H9 (cell line): ENCODE results near the gene SPA17. TPM values are rescaled to one million over a fixed set of nuclear protein-coding genes. Genes with fewer than 3 reads are reported as not detected.

ENCODE experiments used
- DNase-seq: peaks from one replicate; pipeline ENCODE4 v3.0.0-alpha.2; 2017
- H2AFZ ChIP-seq: one replicate; pipeline ENCODE4 v1.6.1; 2013; ENCODE audit warnings: mild to moderate bottlenecking, low read length, control low read depth, moderate library complexity
- H2AK5ac ChIP-seq: 2 replicates; pipeline ENCODE4 v1.6.1; 2013; ENCODE audit warnings: low read length, control low read depth, mixed read lengths; ENCODE audit not compliant: insufficient read length
- H2BK120ac ChIP-seq: one replicate; pipeline ENCODE4 v1.6.1; 2013; ENCODE audit warnings: low read depth, mild to moderate bottlenecking, low read length, control low read depth, inconsistent platforms; ENCODE audit not compliant: poor library complexity, severe bottlenecking
- H2BK12ac ChIP-seq: 2 replicates; pipeline ENCODE4 v1.6.1; 2013; ENCODE audit warnings: low read length, control low read depth, mixed read lengths, low read depth; ENCODE audit not compliant: insufficient read length
- H2BK15ac ChIP-seq: 2 replicates; pipeline ENCODE4 v1.6.1; 2013; ENCODE audit warnings: low read depth, low read length, control low read depth
- H2BK20ac ChIP-seq: one replicate; pipeline ENCODE4 v1.6.1; 2013; ENCODE audit warnings: low read depth, mild to moderate bottlenecking, low read length, control low read depth, inconsistent platforms; ENCODE audit not compliant: poor library complexity, severe bottlenecking
- H2BK5ac ChIP-seq: 2 replicates; pipeline ENCODE4 v1.6.1; 2013; ENCODE audit warnings: low read length, control low read depth, mixed read lengths; ENCODE audit not compliant: insufficient read length
- H3K14ac ChIP-seq: 2 replicates; pipeline ENCODE4 v1.6.1; 2013; ENCODE audit warnings: low read length, control low read depth; ENCODE audit not compliant: insufficient read depth
- H3K18ac ChIP-seq: 2 replicates; pipeline ENCODE4 v1.6.1; 2013; ENCODE audit warnings: low read depth, mild to moderate bottlenecking, mixed read lengths, low read length, control low read depth; ENCODE audit not compliant: insufficient read length
- H3K23ac ChIP-seq: 2 replicates; pipeline ENCODE4 v1.6.1; 2013; ENCODE audit warnings: low read length, control low read depth, mixed read lengths, low read depth; ENCODE audit not compliant: insufficient read length
- H3K23me2 ChIP-seq: 2 replicates; pipeline ENCODE4 v1.6.1; 2013; ENCODE audit warnings: low read depth, mild to moderate bottlenecking, mixed read lengths, low read length, control low read depth; ENCODE audit not compliant: insufficient read length, poor library complexity, severe bottlenecking
- H3K27ac ChIP-seq: 2 replicates; pipeline ENCODE4 v1.5.1; 2013; ENCODE audit warnings: low read length, control low read depth, mixed read lengths, low read depth; ENCODE audit not compliant: insufficient read length
- H3K27me3 ChIP-seq: 2 replicates; pipeline ENCODE4 v1.6.1; 2013; ENCODE audit warnings: low read length, control low read depth, inconsistent platforms; ENCODE audit not compliant: insufficient read depth
- H3K4ac ChIP-seq: 2 replicates; pipeline ENCODE4 v1.6.1; 2013; ENCODE audit warnings: low read depth, mild to moderate bottlenecking, control low read depth, inconsistent platforms, low read length, moderate library complexity
- H3K4me1 ChIP-seq: 2 replicates; pipeline ENCODE4 v1.6.1; 2013; ENCODE audit warnings: low read length, control low read depth, inconsistent platforms; ENCODE audit not compliant: insufficient read depth
- H3K4me2 ChIP-seq: 2 replicates; pipeline ENCODE4 v1.6.1; 2013; ENCODE audit warnings: low read length, control low read depth, mixed read lengths; ENCODE audit not compliant: insufficient read length, insufficient read depth
- H3K56ac ChIP-seq: 2 replicates; pipeline ENCODE4 v1.6.1; 2013; ENCODE audit warnings: low read depth, mild to moderate bottlenecking, mixed read lengths, low read length, control low read depth; ENCODE audit not compliant: insufficient read length
- H3K79me1 ChIP-seq: 2 replicates; pipeline ENCODE4 v1.6.1; 2013; ENCODE audit warnings: low read depth, mild to moderate bottlenecking, moderate library complexity, low read length, control low read depth, inconsistent platforms; ENCODE audit not compliant: insufficient read depth, poor library complexity, severe bottlenecking
- H3K79me2 ChIP-seq: 2 replicates; pipeline ENCODE4 v1.6.1; 2013; ENCODE audit warnings: low read length, control low read depth, inconsistent platforms; ENCODE audit not compliant: insufficient read depth
- H3K9ac ChIP-seq: 2 replicates; pipeline ENCODE4 v1.6.1; 2013; ENCODE audit warnings: low read length, control low read depth, mixed read lengths; ENCODE audit not compliant: insufficient read length; ENCODE audit errors: extremely low read depth
- H3K9me3 ChIP-seq: one replicate; pipeline ENCODE4 v1.6.1; 2013; ENCODE audit warnings: low read depth, low read length, inconsistent platforms; ENCODE audit not compliant: control insufficient read depth
- H3T11ph ChIP-seq: one replicate; pipeline ENCODE4 v1.6.1; 2013; ENCODE audit warnings: mild to moderate bottlenecking, low read length, control low read depth, inconsistent platforms
- H4K20me1 ChIP-seq: one replicate; pipeline ENCODE4 v1.6.1; 2013; ENCODE audit not compliant: control insufficient read depth, insufficient read length, insufficient read depth
- H4K5ac ChIP-seq: 2 replicates; pipeline ENCODE4 v1.6.1; 2013; ENCODE audit warnings: low read depth, mild to moderate bottlenecking, mixed read lengths, low read length, control low read depth; ENCODE audit not compliant: insufficient read length
- H4K8ac ChIP-seq: replicated peaks from 2 replicates; pipeline ENCODE4 v1.6.1; 2013; ENCODE audit warnings: low read length, control low read depth, mixed read lengths, low read depth; ENCODE audit not compliant: insufficient read length
- H4K91ac ChIP-seq: 2 replicates; pipeline ENCODE4 v1.6.1; 2013; ENCODE audit warnings: low read depth, mild to moderate bottlenecking, moderate library complexity, mixed read lengths, low read length, control low read depth; ENCODE audit not compliant: insufficient read length
- H3K27ac Mint-ChIP-seq, 3 experiments: 2 replicates in 2 of 3; 3 replicates in 1 of 3; pipeline ENCODE4 v1.8.0; 2020 to 2021; ENCODE audit warnings: mixed read lengths in 3 of 3, mild to moderate bottlenecking in 1 of 3, moderate library complexity in 1 of 3
- H3K27me3 Mint-ChIP-seq: 2 replicates; pipeline ENCODE4 v1.8.0; 2021; ENCODE audit warnings: low read depth, mild to moderate bottlenecking, moderate library complexity, mixed read lengths
- H3K36me3 Mint-ChIP-seq, 3 experiments: 2 replicates in 2 of 3; 3 replicates in 1 of 3; pipeline ENCODE4 v1.8.0; 2020 to 2021; ENCODE audit warnings: low read depth in 3 of 3, mixed read lengths in 3 of 3; ENCODE audit not compliant: insufficient read depth in 1 of 3
- H3K4me1 Mint-ChIP-seq, 2 experiments: 2 replicates each; pipeline ENCODE4 v1.8.0; 2020; ENCODE audit warnings: mixed read lengths in 2 of 2
- H3K4me3 Mint-ChIP-seq, 2 experiments: 2 replicates in 1 of 2; 3 replicates in 1 of 2; pipeline ENCODE4 v1.8.0; 2020 to 2021; ENCODE audit warnings: mild to moderate bottlenecking in 2 of 2, mixed read lengths in 2 of 2, moderate library complexity in 1 of 2
- H3K9me3 Mint-ChIP-seq, 2 experiments: 2 replicates in 1 of 2; 3 replicates in 1 of 2; pipeline ENCODE4 v1.8.0; 2020; ENCODE audit warnings: mild to moderate bottlenecking in 2 of 2, mixed read lengths in 2 of 2, moderate library complexity in 1 of 2
- CTCF ChIP-seq: fragments of 200-600 bp; sonication (generic); conservative IDR thresholded peaks from 3 replicates; pipeline ENCODE4 v1.8.0; 2021; ENCODE audit warnings: antibody characterized with exemption, mild to moderate bottlenecking
- WGBS: extraction: QIAGEN DNeasy Blood & Tissue Kit; methylation state at CpG from one replicate; pipeline ENCODE4 v1.1.7; 2013; ENCODE audit warnings: missing lambda C conversion rate, low lambda C conversion rate, mixed read lengths; ENCODE audit not compliant: insufficient read length; ENCODE audit errors: extremely low coverage; 5-methylcytosine and 5-hydroxymethylcytosine counted together
- total RNA-seq: library from RNA; stranded (reverse); gene quantifications from 2 replicates; pipeline ENCODE4 v1.2.1, GENCODE V29; 2021

SPA17 gene
- total RNA-seq, 1 experiment from 2014 or later: 6.9 TPM

- no peak overlapping the region for H3K18ac ChIP-seq
- H3K79me2 ChIP-seq: no peaks in the 10 kb centered on the region
- H2BK15ac ChIP-seq: no peak overlapping the region
- peaks cover 35 to 39% of the 10 kb centered on the region in 2 experiments for H3K4me1 Mint-ChIP-seq
- H3K27ac ChIP-seq: no peak overlapping the region
- no peaks in the 10 kb centered on the region for H3K9me3 ChIP-seq
- no peak overlapping the region for H3K4ac ChIP-seq
- no peak for DNase-seq
- H3K79me1 ChIP-seq: no peaks in the 10 kb centered on the region
- no peak overlapping the region for H3T11ph ChIP-seq
- no peak overlapping the region for H2BK20ac ChIP-seq
- H2AFZ ChIP-seq: no peak overlapping the region
- H3K23me2 ChIP-seq: no peaks in the 10 kb centered on the region
- no peak overlapping the region for H4K8ac ChIP-seq
- H3K23ac ChIP-seq: no peak overlapping the region
- TF ChIP-seq CTCF: no peak
- H4K5ac ChIP-seq: no peak overlapping the region
- no peak overlapping the region for H3K27ac Mint-ChIP-seq
- H3K4me3 Mint-ChIP-seq: no peak overlapping the region
- no peaks in the 10 kb centered on the region; a peak in 1 of 5 replicates for H3K9me3 Mint-ChIP-seq
- H2AK5ac ChIP-seq: no peak overlapping the region
- no peak overlapping the region for H3K4me2 ChIP-seq
- no peak overlapping the region for H3K9ac ChIP-seq
- H3K14ac ChIP-seq: no peak overlapping the region
- H2BK120ac ChIP-seq: no peak overlapping the region
- H3K36me3 Mint-ChIP-seq: no peaks in the 10 kb centered on the region; a peak in 1 of 7 replicates
- WGBS: no CpG with 5 or more reads among the region's 4 CpGs
- no peak overlapping the region for H2BK12ac ChIP-seq
- H2BK5ac ChIP-seq: no peak overlapping the region
- peaks cover 41% of the 10 kb centered on the region for H3K27me3 Mint-ChIP-seq
- H3K4me1 ChIP-seq: peaks cover 11% of the 10 kb centered on the region
- H3K27me3 ChIP-seq: peaks cover 4% of the 10 kb centered on the region; the same call in 1 of the 2 replicates
- no peak overlapping the region for H4K91ac ChIP-seq
- H3K56ac ChIP-seq: no peak overlapping the region
- no peaks in the 10 kb centered on the region for H4K20me1 ChIP-seq
Observed at GRCh38 chr11:124727474-124727873, 53.8 kb downstream of the SPA17 start.
